Sigmoid colon (tissue), 7 donors: ENCODE results near the gene OTOF. TPM values are rescaled to one million over a fixed set of nuclear protein-coding genes. Genes with fewer than 3 reads are reported as not detected.

ENCODE experiments used
- DNase-seq: peaks from one replicate; pipeline ENCODE4 v3.0.0-alpha.2; 2019
- H3K27ac ChIP-seq, 4 donors: fragments of 200-600 bp; sonication (generic); one replicate each; pipeline ENCODE4 v1.5.1; 2016 to 2019; ENCODE audit warnings: mild to moderate bottlenecking in 1 of 4
- H3K27me3 ChIP-seq, 3 donors: fragments of 200-600 bp; sonication (generic); one replicate each; pipeline ENCODE4 v1.5.1; 2019; ENCODE audit warnings: mild to moderate bottlenecking in 1 of 3
- H3K36me3 ChIP-seq, 4 donors: fragments of 200-600 bp; sonication (generic); one replicate each; pipeline ENCODE4 v1.5.1; 2016 to 2019
- H3K4me1 ChIP-seq, 4 donors: fragments of 200-600 bp; sonication (generic); one replicate each; pipeline ENCODE4 v1.5.1; 2017 to 2019
- H3K4me3 ChIP-seq, 4 donors: fragments of 200-600 bp; sonication (generic); one replicate each; pipeline ENCODE4 v1.5.1; 2017 to 2019; ENCODE audit warnings: mild to moderate bottlenecking in 2 of 4, moderate library complexity in 1 of 4
- H3K9me3 ChIP-seq, 4 donors: fragments of 200-600 bp in 3 of 4; sonication (generic) in 3 of 4; one replicate each; pipeline versions ENCODE4 v1.5.1 to v1.6.1; 2013 to 2019
- EP300 ChIP-seq, 4 donors: sonication (generic); formaldehyde crosslinking; IDR thresholded peaks; one replicate each; pipeline ENCODE4 v1.6.1; 2017; ENCODE audit warnings: antibody characterized with exemption in 4 of 4
- POLR2A ChIP-seq, 2 donors: fragments of 450-650 bp; IDR thresholded peaks; one replicate each; pipeline ENCODE4 v1.6.1; 2016; ENCODE audit warnings: antibody characterized with exemption in 2 of 2, mild to moderate bottlenecking in 2 of 2, moderate library complexity in 2 of 2
- POLR2AphosphoS5 ChIP-seq, 4 donors: sonication (generic); formaldehyde crosslinking; IDR thresholded peaks; one replicate each; pipeline ENCODE4 v1.6.1; 2017; ENCODE audit warnings: antibody characterized with exemption in 4 of 4
- WGBS, 2 donors: extraction: QIAGEN DNeasy Blood & Tissue Kit; methylation state at CpG; one replicate each; pipeline ENCODE4 v1.1.7; 2013; 5-methylcytosine and 5-hydroxymethylcytosine counted together
- intact Hi-C: fragments of 100-400 bp; cut with DNase I; formaldehyde crosslinking; loops from one replicate; pipeline ENCODE4 v1.15.1; 2023
- polyA plus RNA-seq, 3 donors: library from polyadenylated mRNA; stranded (reverse); fragments of 200-250 nt; gene quantifications; one replicate each; pipeline ENCODE4 v1.2.3, GENCODE V29; 2013
- total RNA-seq, 4 donors: library from RNA; depleted of rRNA; stranded (reverse); fragments of >200 nt; gene quantifications; one replicate each; pipeline ENCODE4 v1.1.0, GENCODE V29; 2016
- TF ChIP-seq, protein P1 (sequence below), 4 experiments: fragments of 450-650 bp in 3 of 4; fragments of 200-600 bp in 1 of 4; IDR thresholded peaks; one replicate each; pipeline ENCODE4 v1.5.1; 2016 to 2019; ENCODE audit warnings: antibody characterized with exemption in 4 of 4, mild to moderate bottlenecking in 3 of 4, moderate library complexity in 2 of 4
- donor health status: healthy with polysubstance abuse.
- donor health status: Bipolar disorder and iron deficiency.
- donor health status: healthy.

OTOF gene
- total and polyA plus RNA-seq, 7 donors: 0.32 to 0.71 TPM; not detected in 5

DNA sequence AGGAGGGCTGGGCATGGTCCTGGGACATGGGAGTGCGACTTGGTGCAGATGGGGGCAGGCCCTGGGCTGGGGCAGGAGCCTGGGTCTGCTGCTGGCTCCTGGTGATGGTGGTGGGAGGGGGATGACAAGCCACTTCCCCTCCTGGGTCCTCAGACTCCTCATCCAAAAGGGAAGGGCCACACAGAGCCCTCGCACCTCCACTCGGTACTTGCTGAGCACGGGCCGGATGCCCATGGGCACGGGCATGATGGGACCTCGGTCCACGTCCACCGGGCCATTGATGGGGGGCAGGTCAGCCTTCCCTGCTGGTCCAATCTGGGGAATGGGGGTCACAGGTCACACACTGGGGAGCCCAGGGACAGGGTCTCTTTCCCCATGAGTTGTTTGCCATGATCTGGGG is 4.1 kb downstream of the OTOF start:
- Histone ChIP-seq H3K27me3 (no peaks in the 10 kb centered on the region), H3K27ac (no peak overlapping the region), H3K36me3 (no peaks in the 10 kb centered on the region), H3K4me1 (no peaks in the 10 kb centered on the region), H3K9me3 (peaks cover 0 to 4% (median 2%) of the 10 kb centered on the region in 4 donors), H3K4me3 (no peak overlapping the region)
- no peak for DNase-seq
- TF ChIP-seq, protein P1, sequence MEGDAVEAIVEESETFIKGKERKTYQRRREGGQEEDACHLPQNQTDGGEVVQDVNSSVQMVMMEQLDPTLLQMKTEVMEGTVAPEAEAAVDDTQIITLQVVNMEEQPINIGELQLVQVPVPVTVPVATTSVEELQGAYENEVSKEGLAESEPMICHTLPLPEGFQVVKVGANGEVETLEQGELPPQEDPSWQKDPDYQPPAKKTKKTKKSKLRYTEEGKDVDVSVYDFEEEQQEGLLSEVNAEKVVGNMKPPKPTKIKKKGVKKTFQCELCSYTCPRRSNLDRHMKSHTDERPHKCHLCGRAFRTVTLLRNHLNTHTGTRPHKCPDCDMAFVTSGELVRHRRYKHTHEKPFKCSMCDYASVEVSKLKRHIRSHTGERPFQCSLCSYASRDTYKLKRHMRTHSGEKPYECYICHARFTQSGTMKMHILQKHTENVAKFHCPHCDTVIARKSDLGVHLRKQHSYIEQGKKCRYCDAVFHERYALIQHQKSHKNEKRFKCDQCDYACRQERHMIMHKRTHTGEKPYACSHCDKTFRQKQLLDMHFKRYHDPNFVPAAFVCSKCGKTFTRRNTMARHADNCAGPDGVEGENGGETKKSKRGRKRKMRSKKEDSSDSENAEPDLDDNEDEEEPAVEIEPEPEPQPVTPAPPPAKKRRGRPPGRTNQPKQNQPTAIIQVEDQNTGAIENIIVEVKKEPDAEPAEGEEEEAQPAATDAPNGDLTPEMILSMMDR (IDR thresholded peaks at IDR 0.05): no peak
- 94 to 96% methylated on average over 9 of the region's 9 CpGs for WGBS, 2 donors
- intact Hi-C loops: no loop called here

DNA sequence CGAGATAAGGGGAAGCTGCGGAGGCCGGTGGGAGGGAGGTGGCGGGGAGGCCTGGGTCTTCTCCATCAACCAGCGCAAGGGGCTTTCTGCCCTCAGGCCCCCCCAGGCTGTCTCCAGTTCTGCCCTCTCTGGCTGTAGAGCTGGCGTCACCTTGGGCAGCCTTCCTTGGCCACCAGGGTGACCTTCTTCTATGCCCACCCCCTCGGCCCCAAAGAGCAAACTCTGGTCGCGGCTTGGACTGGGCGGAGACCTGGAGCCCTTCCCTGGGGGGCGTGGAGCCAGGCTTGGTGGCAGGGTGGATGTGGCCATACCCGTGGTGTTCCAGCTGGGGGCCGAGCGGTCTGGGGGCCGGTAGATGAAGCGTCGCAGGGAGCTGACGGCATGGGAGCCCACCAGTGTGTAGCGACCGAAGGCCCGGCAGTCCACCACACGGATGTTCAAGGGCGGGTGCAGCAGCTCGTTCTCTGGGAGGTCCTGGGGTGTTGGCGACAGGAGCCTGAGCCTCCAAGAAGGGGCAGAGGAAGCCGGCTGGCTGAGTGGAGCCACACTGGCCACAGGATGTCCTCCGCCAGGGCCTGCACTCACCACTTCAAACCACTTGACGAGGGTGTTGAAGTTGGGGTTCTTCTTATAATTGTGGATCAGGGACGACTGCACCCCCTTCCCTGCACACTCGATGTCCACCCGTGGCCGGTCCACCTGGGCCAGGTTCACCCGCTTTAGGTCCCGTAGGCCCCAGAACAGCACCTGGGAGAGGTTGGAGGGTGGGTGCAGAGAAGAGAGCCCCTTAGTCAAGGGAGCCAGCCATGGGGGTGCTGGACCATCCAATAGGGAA is 4.9 kb downstream of the OTOF start:
- Histone ChIP-seq H3K27me3 (no peaks in the 10 kb centered on the region), H3K4me1 (no peaks in the 10 kb centered on the region), H3K27ac (no peak overlapping the region), H3K36me3 (no peaks in the 10 kb centered on the region), H3K4me3 (no peak overlapping the region), H3K9me3 (peaks cover 0 to 4% (median 2%) of the 10 kb centered on the region in 4 donors)
- 86 to 91% methylated on average over 34 of the region's 34 CpGs for WGBS, 2 donors
- TF ChIP-seq POLR2A (IDR thresholded peaks at IDR 0.05): no peak
- no peak for TF ChIP-seq POLR2AphosphoS5 (IDR thresholded peaks at IDR 0.05)
- TF ChIP-seq EP300 (IDR thresholded peaks at IDR 0.05): no peak
- TF ChIP-seq, protein P1 (IDR thresholded peaks at IDR 0.05): no peak
- DNase-seq: no peak
- intact Hi-C loops: no loop called here

DNA sequence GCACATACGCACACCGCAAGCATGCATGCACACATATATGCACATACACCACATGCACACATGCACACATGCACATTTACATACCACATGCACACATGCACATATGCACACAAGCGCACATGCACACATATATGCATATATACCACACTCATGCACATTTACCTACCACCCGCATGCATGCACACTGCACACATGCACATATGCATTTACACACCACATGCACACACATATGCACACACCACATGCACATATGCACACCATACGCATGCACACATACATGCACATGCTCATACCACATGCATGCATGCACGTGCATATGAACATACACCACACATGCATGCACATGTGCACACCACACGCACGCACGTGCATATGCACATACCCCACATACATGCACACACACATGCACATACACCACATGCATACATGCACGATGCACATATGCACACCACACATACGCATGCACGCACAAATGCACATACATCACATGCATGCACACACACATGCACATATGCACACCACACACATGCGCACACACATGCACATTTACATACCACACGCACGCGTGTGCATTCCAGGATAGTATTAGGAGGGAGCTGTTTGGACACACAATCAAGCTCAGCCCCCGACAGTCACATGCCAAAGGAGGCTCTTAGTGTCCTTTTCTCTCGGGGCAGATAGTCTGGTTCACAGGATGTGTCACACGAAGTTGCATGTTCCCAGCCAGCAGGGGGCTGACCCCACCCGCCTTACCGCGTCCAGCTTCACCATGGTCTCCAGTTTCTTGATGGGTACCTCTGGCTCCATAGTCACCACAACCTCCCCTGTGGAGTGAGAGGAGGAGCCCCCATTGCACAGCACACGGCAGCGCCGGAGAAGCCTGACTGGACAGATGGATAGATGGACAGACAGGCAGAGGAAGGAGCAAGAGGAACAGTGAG is 5.9 kb downstream of the OTOF start:
- peaks cover 0 to 4% (median 2%) of the 10 kb centered on the region in 4 donors for H3K9me3 ChIP-seq
- DNase-seq: no peak
- no peak overlapping the region for H3K4me3 ChIP-seq
- no peaks in the 10 kb centered on the region for H3K27me3 ChIP-seq
- WGBS, 2 donors: 86 to 92% methylated on average over 25 of the region's 25 CpGs
- H3K4me1 ChIP-seq: no peaks in the 10 kb centered on the region
- H3K27ac ChIP-seq: no peak overlapping the region
- TF ChIP-seq POLR2A (IDR thresholded peaks at IDR 0.05): no peak
- intact Hi-C loops: no loop called here
- H3K36me3 ChIP-seq: no peaks in the 10 kb centered on the region

DNA sequence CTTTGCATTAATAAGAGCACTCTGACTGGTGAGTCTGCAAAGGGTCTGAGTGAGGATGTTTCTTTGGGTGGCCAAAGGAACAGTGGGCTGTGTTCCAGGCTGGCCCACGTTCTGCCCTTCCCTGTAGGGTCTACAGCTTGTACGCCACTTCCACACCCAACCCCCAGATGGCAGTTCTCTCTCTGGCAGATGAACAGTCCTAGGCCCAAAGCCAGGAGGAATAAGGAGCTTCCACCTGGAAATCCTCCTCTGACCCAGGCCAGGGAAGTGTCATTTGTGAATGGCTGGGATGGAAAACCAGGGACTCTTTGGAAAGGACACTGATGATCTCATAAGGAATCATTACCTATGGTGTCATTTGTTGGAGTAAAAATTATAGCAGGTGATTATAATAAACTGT is 6.6 kb downstream of the OTOF start:
- H3K4me3 ChIP-seq: no peak overlapping the region
- 61 to 68% methylated on average over 2 of the region's 2 CpGs for WGBS, 2 donors
- no peak for DNase-seq
- H3K4me1 ChIP-seq: no peaks in the 10 kb centered on the region
- H3K9me3 ChIP-seq: peaks cover 0 to 4% (median 2%) of the 10 kb centered on the region in 4 donors
- intact Hi-C loops: no loop called here
- H3K27me3 ChIP-seq: no peaks in the 10 kb centered on the region
- TF ChIP-seq, protein P1 (IDR thresholded peaks at IDR 0.05): no peak
- TF ChIP-seq POLR2A (IDR thresholded peaks at IDR 0.05) (no peak), POLR2AphosphoS5 (IDR thresholded peaks at IDR 0.05) (no peak), EP300 (IDR thresholded peaks at IDR 0.05) (no peak)
- no peaks in the 10 kb centered on the region for H3K36me3 ChIP-seq
- no peak overlapping the region for H3K27ac ChIP-seq

DNA sequence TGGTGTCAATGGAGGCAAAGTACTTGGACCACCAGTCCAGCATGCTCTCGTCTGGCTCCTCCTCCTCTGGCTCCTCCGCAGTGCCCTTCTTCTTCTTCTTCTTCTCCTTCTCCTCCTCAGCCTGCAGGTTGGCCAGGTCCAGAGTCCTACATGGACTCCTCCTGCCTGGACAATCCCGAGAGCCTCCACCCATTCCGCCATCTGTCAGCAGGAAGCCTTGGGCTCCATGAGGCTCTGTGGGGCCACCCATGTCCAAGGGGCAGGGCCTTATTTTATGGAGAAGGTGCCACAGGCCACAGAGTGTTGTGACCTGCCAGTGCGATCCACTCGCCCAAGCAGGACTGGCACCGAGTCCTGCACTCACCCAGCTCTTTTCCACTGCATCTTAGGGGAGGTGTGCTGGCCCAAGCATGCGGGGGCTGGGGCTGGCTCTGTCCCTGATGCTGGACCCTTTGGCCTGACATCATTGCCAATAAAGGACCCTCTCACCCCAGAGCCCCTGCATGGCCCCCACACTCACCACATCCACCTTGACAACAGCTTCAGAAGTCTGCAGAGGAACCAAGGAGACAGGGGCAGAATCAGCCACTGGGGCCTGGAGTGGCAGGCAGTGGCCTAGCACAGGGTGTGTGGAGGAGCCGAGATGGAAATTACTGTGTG is 7.2 kb downstream of the OTOF start:
- intact Hi-C loops: no loop called here
- H3K4me1 ChIP-seq: no peaks in the 10 kb centered on the region
- H3K27me3 ChIP-seq: no peaks in the 10 kb centered on the region
- DNase-seq: no peak
- H3K9me3 ChIP-seq: peaks cover 0 to 4% (median 2%) of the 10 kb centered on the region in 4 donors
- H3K4me3 ChIP-seq: no peak overlapping the region
- TF ChIP-seq, protein P1 (IDR thresholded peaks at IDR 0.05): no peak
- TF ChIP-seq POLR2AphosphoS5 (IDR thresholded peaks at IDR 0.05) (no peak), POLR2A (IDR thresholded peaks at IDR 0.05) (no peak), EP300 (IDR thresholded peaks at IDR 0.05) (no peak)
- H3K36me3 ChIP-seq: no peaks in the 10 kb centered on the region
- no peak overlapping the region for H3K27ac ChIP-seq
- 90 to 93% methylated on average over 9 of the region's 9 CpGs for WGBS, 2 donors
